Cardiac fibroblast (primary cell): Measurements from ENCODE around the gene PRLR.
"Not testable (repeated sequence)": the region's sequence is repeated elsewhere in the genome, so short reads cannot be mapped to it uniquely, and the experiment has no call there.

ENCODE experiments used
- DNase-seq, 2 donors: peaks; one replicate each; pipeline versions ENCODE4 v3.0.0 to v3.0.0-alpha.2; 2010; ENCODE audit warnings: low read depth in 2 of 2
- H3K4me3 ChIP-seq, 2 donors: replicated peaks in 1 of 2; 1 replicate in 1 of 2; 2 replicates in 1 of 2; pipeline ENCODE4 v1.5.1; 2011; ENCODE audit warnings: low read depth in 2 of 2, low read length in 2 of 2, mild to moderate bottlenecking in 2 of 2, moderate library complexity in 1 of 2
- CTCF ChIP-seq: IDR thresholded peaks from one replicate; pipeline ENCODE4 v1.5.1; 2011; ENCODE audit warnings: low read depth, mild to moderate bottlenecking, low read length, inconsistent platforms

Gene PRLR

GRCh38 chr5:35114698-35115097 is 115.6 kb downstream of the PRLR start:
- no peak overlapping the region for H3K4me3 ChIP-seq
- no peak for TF ChIP-seq CTCF
- DNase-seq, result no peak

GRCh38 chr5:35112300-35112699 is 118.0 kb downstream of the PRLR start:
- no peak for DNase-seq
- TF ChIP-seq CTCF, result no peak
- H3K4me3 ChIP-seq, result no peak overlapping the region

GRCh38 chr5:35104550-35104949 is 125.7 kb downstream of the PRLR start:
- DNase-seq, result not testable (repeated sequence)

GRCh38 chr5:35103637-35104299 is 126.5 kb downstream of the PRLR start:
- no peak for DNase-seq
- no peak for TF ChIP-seq CTCF
- no peak overlapping the region for H3K4me3 ChIP-seq

More at GRCh38 chr5:35104550-35104949, 125.7 kb downstream of the PRLR start:
- H3K4me3 ChIP-seq, result not testable (repeated sequence)

- H3K4me3 ChIP-seq, DNase-seq: not testable (repeated sequence)
Measured at GRCh38 chr5:35101720-35102119, 128.6 kb downstream of the PRLR start.

GRCh38 chr5:35101016-35101415 is 129.3 kb downstream of the PRLR start:
- no peak for DNase-seq
- no peak overlapping the region for H3K4me3 ChIP-seq
- no peak for TF ChIP-seq CTCF

- no peak overlapping the region for H3K4me3 ChIP-seq
- no peak for TF ChIP-seq CTCF
- DNase-seq, result no peak
Measured at GRCh38 chr5:35098214-35098613, 132.1 kb downstream of the PRLR start.

- no peak for DNase-seq
- no peak overlapping the region for H3K4me3 ChIP-seq
- TF ChIP-seq CTCF, result no peak
Measured at GRCh38 chr5:35096932-35097331, 133.4 kb downstream of the PRLR start.
